HK-2 (cell line): ENCODE measurements around the gene ESM1.
"Not testable (repeated sequence)": the region's sequence is repeated elsewhere in the genome, so short reads cannot be mapped to it uniquely, and the experiment has no call there.

Experiments used
- DNase-seq: peaks from one replicate; pipeline ENCODE4 v3.0.0-alpha.2; 2018; ENCODE audit not compliant: unreplicated experiment

ESM1 gene

GRCh38 chr5:54985301-54986268 lies at the start of gene ESM1:
Gene ESM1, minus strand, starts transcription at chr5:54985593. Its CDS starts 76 bp downstream, at chr5:54985517.
- DNase-seq: no peak

- no peak for DNase-seq
Measured at GRCh38 chr5:55033568-55033967, 48.2 kb upstream of the ESM1 start.

GRCh38 chr5:55031492-55031891 lies 46.1 kb upstream of the ESM1 start:
- DNase-seq: no peak

- DNase-seq: no peak
Measured at GRCh38 chr5:55030676-55031369, 45.4 kb upstream of the ESM1 start.

GRCh38 chr5:55030220-55030619 lies 44.8 kb upstream of the ESM1 start:
- no peak for DNase-seq

- no peak for DNase-seq
Measured at GRCh38 chr5:55027595-55027994, 42.2 kb upstream of the ESM1 start.

GRCh38 chr5:55022450-55022849 lies 37.1 kb upstream of the ESM1 start:
- DNase-seq: no peak

GRCh38 chr5:55021821-55022220 lies 36.4 kb upstream of the ESM1 start:
- no peak for DNase-seq

- no peak for DNase-seq
Measured at GRCh38 chr5:55021410-55021809, 36.0 kb upstream of the ESM1 start.

GRCh38 chr5:55010149-55010548 lies 24.8 kb upstream of the ESM1 start:
- not testable (repeated sequence) for DNase-seq

GRCh38 chr5:55004729-55005128 lies 19.3 kb upstream of the ESM1 start:
- DNase-seq: no peak

- DNase-seq: no peak
Measured at GRCh38 chr5:55003432-55004065, 18.2 kb upstream of the ESM1 start.

- not testable (repeated sequence) for DNase-seq
Measured at GRCh38 chr5:55002166-55002565, 16.8 kb upstream of the ESM1 start.

- DNase-seq: no peak
Measured at GRCh38 chr5:54997081-54997480, 11.7 kb upstream of the ESM1 start.

- no peak for DNase-seq
Measured at GRCh38 chr5:54996466-54996865, 11.1 kb upstream of the ESM1 start.

GRCh38 chr5:54995168-54995567 lies 9.8 kb upstream of the ESM1 start:
- no peak for DNase-seq

GRCh38 chr5:54994628-54995027 lies 9.2 kb upstream of the ESM1 start:
- no peak for DNase-seq

- no peak for DNase-seq
Measured at GRCh38 chr5:54993318-54993717, 7.9 kb upstream of the ESM1 start.

- DNase-seq: no peak
Measured at GRCh38 chr5:54991416-54991815, 6.0 kb upstream of the ESM1 start.

GRCh38 chr5:54990841-54991258 lies 5.5 kb upstream of the ESM1 start:
- no peak for DNase-seq

GRCh38 chr5:54988817-54989216 lies 3.4 kb upstream of the ESM1 start:
- no peak for DNase-seq

- no peak for DNase-seq
Measured at GRCh38 chr5:54988218-54988617, 2.8 kb upstream of the ESM1 start.
